GM10266 (cell line): Measurements from ENCODE around the gene FADS1.

Experiments
- DNase-seq: peaks from one replicate; pipeline ENCODE4 v3.0.0; 2012; ENCODE audit errors: extremely low spot score
- TF ChIP-seq, protein P1 (sequence below): IDR thresholded peaks from 2 replicates; pipeline ENCODE4 v1.5.1; 2012; ENCODE audit warnings: mild to moderate bottlenecking, low read depth; ENCODE audit not compliant: control insufficient read depth, insufficient read depth; ENCODE audit errors: missing control alignments

The FADS1 gene

DNA sequence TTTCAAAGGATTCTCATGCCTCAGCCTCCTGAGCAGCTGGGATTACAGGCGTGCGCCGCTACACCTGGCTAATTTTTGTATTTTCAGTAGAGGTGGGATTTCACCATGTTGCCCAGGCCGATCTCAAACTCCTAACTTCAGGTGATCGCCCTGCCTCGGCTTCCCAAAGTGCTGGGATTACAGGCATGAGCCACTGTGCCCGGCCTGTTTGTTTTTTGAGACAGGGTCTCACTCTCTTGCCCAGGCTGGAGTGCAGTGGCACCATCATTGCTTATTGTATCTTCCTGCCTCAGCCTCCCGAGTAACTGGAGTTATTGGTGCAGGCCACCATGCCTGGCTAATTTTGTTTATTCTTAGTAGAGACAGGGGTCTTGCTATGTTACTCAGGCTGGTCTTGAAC is 19.4 kb upstream of the FADS1 start:
- DNase-seq = no peak
- TF ChIP-seq, protein P1, sequence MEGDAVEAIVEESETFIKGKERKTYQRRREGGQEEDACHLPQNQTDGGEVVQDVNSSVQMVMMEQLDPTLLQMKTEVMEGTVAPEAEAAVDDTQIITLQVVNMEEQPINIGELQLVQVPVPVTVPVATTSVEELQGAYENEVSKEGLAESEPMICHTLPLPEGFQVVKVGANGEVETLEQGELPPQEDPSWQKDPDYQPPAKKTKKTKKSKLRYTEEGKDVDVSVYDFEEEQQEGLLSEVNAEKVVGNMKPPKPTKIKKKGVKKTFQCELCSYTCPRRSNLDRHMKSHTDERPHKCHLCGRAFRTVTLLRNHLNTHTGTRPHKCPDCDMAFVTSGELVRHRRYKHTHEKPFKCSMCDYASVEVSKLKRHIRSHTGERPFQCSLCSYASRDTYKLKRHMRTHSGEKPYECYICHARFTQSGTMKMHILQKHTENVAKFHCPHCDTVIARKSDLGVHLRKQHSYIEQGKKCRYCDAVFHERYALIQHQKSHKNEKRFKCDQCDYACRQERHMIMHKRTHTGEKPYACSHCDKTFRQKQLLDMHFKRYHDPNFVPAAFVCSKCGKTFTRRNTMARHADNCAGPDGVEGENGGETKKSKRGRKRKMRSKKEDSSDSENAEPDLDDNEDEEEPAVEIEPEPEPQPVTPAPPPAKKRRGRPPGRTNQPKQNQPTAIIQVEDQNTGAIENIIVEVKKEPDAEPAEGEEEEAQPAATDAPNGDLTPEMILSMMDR = no peak

DNA sequence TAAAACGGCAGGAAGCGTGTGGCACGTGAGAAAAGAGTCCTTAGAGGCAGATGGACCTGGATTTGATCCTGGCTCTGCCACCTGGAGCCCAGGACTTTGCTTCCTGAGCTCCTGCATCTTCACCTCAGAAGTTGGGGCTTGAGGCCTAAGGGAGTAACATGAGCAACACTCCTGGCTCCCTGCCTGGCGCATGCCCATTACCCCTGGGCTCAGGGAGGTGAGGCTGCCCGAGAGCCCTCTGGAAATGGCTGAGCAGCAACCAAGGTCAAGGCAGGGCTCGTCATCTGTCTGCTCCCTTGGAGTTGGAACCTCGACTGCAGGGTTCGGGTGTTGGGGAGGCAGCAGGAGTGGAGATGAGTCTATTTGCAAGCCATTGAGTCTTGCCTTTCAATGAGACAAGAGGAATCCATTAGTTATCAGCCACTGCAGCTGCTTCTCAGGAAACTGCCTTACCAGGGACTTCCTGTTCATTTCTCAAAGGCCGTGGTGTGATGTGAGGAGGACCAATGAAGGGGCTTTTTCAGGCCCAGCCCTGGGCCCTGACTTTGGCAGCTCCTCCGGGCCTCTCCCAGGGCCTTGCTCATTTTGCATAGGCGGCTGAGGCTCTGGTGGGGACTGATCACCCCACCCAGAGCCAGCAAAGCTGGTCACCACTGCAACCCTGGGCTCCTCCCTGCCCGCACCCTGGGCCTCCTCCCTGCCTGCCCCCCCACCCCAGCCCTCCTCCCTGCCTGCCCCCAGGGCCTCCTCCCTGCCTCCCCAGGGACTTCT is 17.7 kb upstream of the FADS1 start:
- peak; percentile 87 for DNase-seq
- TF ChIP-seq, protein P1 = no peak

DNA sequence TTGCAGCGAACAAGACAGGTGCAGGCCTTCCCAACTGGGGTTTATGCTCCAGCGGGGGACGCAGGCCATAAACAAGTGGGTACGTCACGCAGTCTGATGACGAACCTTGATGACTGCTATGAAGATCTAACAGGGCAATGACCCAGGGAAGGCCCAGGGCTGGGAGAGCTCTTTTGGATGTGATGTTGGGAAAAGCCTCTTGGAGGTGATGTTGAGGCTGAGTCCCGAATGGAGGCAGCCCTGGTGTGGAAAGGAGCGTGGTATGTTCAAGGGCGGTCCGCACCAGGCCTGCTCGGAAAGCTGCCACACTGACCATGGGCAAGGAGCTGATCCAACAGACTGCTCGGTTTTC is 17.1 kb upstream of the FADS1 start:
- no peak for DNase-seq
- TF ChIP-seq, protein P1 = no peak

DNA sequence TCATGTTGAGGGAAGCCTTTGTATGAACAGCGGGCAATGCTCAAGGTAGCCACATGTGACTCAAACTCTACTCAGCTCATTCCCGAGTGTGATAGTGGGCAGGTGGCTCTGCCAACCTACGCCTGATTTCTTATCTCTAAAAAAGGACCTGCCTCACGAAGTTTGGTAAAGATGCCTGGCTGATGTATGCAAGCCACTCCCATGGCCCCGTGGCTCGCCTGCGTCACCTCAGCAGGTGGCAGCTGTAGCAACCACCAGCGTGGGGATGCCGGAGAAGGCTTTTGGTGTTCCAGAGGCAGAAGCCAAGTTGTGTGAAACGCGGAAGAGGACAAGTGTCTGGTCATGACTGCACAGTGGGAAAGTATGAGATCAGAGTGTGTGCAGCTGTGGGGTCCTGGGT is 16.7 kb upstream of the FADS1 start:
- TF ChIP-seq, protein P1 = no peak
- DNase-seq = no peak

DNA sequence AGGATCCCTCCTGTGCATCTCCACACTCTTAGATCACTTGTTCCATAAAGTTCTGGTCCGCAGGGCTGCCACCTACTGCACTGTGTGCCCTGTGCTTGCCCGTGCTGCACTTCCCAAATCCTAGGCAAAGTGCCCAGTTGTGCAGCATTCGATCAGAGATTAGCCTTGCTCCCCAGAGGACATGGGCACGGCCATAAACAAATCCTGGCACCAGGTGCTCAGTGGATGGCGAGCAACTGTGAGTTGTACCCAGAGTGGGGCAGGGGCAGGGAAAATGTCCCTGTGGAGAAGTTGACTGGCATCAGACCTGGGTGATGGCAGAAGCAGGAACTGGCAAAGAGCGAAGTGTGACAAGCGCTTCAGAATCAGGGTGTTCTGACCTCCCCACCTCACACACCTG is 16.0 kb upstream of the FADS1 start:
- no peak for DNase-seq
- TF ChIP-seq, protein P1 = no peak

DNA sequence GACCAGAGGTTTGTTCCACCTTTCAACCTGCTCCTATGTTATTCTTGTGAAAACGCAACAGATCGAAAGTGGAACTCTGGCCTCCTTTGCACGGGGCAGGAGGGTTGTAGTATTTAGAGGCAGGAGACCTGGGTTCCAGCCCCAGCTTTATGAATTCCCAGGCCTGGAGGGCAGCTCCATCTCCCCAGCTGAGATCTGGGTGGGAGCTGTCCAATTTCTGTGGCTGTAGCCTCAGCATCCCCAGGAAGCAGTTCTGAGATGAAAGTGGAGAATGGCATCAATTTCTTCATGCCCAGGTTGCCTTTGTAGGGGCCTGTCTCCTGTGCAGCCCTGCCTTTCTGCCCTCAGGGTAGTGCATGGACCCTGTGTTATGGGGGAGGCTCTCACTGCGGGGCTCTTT is 15.4 kb upstream of the FADS1 start:
- TF ChIP-seq, protein P1 = no peak

DNA sequence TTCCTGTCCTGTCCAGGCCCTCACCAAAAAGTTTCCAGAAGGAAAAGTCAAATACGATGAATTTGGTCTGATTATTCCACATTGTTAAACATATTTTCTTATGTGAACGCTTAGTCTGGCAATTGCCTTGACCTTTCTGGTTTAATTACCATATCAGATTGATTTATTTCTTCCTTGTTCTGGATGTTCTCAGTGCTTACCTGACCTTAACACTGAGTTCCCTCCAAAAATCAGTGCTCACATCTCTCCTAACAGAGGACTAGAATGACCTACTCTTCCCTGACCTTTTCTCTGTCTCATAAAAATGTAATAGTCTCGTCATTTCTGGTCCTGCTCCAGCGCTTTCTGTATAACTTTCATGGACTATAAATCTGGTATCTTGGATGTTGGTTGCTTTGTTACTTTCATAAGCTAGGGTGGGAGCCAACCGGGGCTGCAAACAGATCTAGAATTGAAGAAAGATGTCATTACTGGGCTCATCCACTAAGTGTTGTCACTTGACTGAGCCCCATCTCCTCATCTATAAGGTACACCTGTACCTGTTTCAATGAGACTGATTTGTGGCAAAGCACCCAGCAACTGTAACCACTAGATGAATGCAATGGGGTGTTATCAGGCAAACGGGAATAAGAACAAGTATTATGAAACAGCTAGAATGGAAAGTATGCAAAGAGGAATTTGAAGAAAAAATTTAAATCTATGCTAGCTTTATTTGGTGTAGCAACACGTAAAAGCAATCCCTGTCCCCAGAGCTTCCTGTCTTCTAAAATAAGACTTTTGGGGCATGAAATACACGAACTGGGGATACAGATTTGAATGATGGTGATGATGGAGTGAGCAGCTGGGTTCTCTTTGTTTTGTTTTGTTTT is 13.7 kb upstream of the FADS1 start:
- TF ChIP-seq, protein P1 = no peak
- no peak for DNase-seq

More for the DNA sequence above, 15.4 kb upstream of the FADS1 start:
- no peak for DNase-seq
